ENCODE data around the gene SKA1.

Gene SKA1

GRCh38 chr18:50374753-50375391 is at the start of gene SKA1:
TSS of gene SKA1 (plus strand) at chr18:50375046. CDS start at chr18:50375831, 785 bp downstream.
- peak; percentile 81 to 85 for DNase-seq (ENCODE audit: low read depth in 1 of 2, low spot score in 1 of 2)

- DNase-seq (ENCODE audit: low read depth in 1 of 2, low spot score in 1 of 2) = no peak
These were observed 46.9 kb upstream of the SKA1 start for GRCh38 chr18:50327983-50328382.

GRCh38 chr18:50330176-50330575 is 44.7 kb upstream of the SKA1 start:
- DNase-seq (ENCODE audit: low read depth in 1 of 2, low spot score in 1 of 2) = no peak

- DNase-seq (ENCODE audit: low read depth in 1 of 2, low spot score in 1 of 2) = no peak
These were observed 43.2 kb upstream of the SKA1 start for GRCh38 chr18:50331691-50332090.

GRCh38 chr18:50334546-50335152 is 40.2 kb upstream of the SKA1 start:
- DNase-seq (ENCODE audit: low read depth in 1 of 2, low spot score in 1 of 2) = no peak

DNA sequence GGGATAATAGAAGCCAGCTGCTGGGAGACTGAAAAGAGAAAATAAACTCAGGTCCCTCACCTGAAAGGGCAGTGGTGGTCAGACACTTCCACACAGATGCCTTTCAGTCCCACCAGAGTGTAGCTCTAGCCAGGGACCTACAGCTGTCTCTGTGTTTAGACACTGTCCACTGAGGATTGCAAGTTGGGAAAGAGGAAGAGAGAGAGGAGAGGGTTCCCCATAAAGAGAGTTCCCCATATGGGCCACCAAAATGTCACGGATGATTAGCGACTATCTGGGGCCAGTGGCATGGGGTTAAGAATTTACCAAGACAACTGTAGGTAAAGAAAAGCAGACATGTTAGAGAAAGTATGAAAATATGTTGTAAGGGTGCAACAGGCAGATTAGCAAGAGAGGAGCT is 36.7 kb upstream of the SKA1 start:
- no peak for DNase-seq (ENCODE audit: low read depth in 1 of 2, low spot score in 1 of 2)

- no peak for DNase-seq (ENCODE audit: low read depth in 1 of 2, low spot score in 1 of 2)
These were observed 36.1 kb upstream of the SKA1 start for GRCh38 chr18:50338715-50339114.

- DNase-seq (ENCODE audit: low read depth in 1 of 2, low spot score in 1 of 2) = no peak
These were observed 34.8 kb upstream of the SKA1 start for GRCh38 chr18:50340078-50340477.

DNA sequence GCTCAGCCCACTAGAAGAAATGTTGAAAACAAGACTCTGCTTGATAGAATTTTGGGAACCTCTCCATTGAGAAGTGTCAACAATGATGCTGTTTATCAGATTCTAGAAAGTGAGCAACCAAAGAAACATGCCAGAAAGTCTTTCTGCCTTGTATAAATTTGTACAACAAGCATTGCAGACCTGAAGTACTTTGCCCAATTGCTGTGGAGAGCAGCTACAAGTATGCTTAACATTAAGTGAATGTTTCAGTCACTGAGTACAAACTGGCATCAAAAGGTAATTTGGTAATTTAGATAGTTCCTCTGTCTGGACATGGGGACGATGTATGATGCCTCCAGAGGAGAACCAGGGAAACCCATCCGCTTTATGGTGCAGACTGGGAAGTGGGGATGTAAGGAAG is 33.4 kb upstream of the SKA1 start:
- DNase-seq (ENCODE audit: low read depth in 1 of 2, low spot score in 1 of 2) = no peak

DNA sequence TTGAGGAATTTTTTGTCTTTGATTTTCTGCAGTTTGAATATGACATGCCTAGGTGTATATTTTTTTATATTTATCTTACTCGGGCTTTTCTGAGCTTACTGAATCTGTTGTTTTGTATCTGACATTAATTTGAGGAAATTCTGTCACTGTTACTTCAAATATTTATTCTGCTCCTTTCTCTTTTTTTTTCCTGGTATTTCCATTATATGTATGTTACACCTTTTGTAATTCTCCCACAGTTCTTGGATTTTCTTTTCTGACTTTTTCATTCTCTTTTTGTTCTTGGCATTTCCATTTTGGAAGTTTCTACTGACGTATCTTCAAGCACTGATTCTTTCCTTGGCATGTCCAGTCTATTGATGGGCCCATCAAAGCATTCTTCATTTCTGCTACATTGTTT is 24.1 kb upstream of the SKA1 start:
- no peak for DNase-seq (ENCODE audit: low read depth in 1 of 2, low spot score in 1 of 2)

DNA sequence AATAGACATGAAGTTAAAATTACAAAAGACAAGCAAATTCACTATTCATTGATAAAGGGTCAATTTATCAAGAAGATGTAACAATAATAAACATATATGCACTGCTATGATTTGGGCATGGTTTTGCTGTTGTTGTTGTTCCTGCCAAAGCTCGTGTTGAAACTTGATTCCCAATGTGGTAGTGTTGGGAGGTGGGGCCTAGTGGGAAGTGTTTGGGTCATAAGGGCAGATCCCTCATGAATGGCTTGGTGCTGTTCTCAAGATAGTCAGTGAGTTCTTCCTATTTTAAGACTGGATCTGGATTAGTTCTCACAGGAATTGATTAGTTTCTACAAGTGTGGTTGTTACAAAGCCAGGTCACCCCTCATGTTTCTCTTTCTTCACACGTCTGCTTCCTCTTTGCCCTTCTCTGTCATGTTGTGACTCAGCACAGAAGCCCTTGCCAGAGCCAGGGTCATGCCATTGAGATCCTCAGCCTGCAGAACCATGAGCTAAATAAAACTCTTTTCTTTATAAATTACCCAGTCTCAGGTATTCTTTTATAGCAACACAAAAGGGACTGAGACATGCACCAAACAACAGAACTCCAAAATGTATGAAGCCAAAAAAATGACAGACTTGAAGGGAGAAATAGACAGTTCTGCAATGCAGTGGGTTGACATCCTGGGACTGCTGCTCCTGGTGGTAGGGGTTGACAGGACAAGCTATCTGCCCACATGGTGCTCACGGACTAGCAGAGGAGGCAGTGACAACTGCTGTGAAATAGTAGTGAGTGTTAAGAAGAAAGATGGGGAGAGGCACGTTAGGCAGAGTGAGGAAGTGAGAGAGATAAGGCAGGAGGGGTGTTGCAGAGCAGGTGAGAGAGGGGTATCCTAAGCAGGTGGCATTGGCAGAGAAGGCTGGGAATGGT is 18.6 kb upstream of the SKA1 start:
- DNase-seq (ENCODE audit: low read depth in 1 of 2, low spot score in 1 of 2) = no peak

- DNase-seq (ENCODE audit: low read depth in 1 of 2, low spot score in 1 of 2) = no peak
These were observed 16.0 kb upstream of the SKA1 start for GRCh38 chr18:50358844-50359243.

- DNase-seq (ENCODE audit: low read depth in 1 of 2, low spot score in 1 of 2) = no peak
These were observed 15.0 kb upstream of the SKA1 start for GRCh38 chr18:50359806-50360205.

- no peak for DNase-seq (ENCODE audit: low read depth in 1 of 2, low spot score in 1 of 2)
These were observed 14.2 kb upstream of the SKA1 start for GRCh38 chr18:50360611-50361010.

DNA sequence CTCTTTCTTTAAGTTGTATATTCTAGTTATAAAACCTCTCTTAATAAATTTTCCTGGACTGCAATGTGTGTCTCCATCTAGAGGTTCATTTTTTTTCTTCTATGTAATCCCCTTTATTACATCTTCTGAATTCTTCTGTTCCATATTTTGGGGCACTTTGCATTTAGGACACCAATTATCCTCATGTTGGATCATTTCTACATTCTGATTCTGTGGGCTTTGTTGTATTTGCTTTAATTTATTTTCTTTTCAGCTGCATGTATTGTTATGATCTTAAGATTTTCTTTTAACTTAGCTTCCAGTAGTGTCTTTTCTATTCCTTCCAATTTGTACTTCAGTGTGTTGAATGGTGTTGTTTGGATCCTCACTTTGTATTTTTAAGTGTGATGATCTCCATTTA is 5.2 kb upstream of the SKA1 start:
- DNase-seq (ENCODE audit: low read depth in 1 of 2, low spot score in 1 of 2) = no peak

- DNase-seq (ENCODE audit: low read depth in 1 of 2, low spot score in 1 of 2) = no peak
These were observed 2.1 kb upstream of the SKA1 start for GRCh38 chr18:50372743-50373142.

DNA sequence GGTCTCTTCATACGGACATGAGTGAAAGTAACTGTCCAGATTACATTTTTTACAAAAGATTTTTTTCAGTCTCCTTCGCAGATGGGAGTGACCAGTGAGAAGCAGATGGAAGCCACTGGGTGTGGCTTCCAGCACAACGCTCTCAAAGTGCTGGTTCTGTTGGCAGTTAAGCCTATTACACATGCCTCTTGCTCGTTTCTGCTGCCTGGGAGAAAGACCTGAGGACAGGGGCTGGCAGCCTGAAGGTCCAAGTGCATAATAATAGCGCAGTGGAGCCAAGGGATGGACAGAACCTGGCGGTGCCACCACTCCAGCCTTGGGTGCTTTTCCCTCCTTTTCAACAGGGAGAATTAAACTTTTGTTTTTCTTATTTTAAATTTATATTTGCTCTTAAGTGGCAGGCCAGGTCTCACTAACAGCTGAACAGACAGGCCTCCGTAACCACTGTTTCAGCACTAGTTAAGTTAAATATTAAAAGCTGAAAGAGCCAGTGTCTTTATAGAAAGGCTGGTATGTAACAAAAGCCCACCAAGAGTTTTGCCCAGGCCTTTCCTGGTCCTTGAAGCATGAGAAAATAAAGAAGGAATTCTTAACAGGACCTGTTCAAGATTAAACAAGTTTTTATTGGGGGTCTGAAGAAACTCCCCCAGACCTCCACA is 1.2 kb upstream of the SKA1 start:
- DNase-seq (ENCODE audit: low read depth in 1 of 2, low spot score in 1 of 2) = no peak

DNA sequence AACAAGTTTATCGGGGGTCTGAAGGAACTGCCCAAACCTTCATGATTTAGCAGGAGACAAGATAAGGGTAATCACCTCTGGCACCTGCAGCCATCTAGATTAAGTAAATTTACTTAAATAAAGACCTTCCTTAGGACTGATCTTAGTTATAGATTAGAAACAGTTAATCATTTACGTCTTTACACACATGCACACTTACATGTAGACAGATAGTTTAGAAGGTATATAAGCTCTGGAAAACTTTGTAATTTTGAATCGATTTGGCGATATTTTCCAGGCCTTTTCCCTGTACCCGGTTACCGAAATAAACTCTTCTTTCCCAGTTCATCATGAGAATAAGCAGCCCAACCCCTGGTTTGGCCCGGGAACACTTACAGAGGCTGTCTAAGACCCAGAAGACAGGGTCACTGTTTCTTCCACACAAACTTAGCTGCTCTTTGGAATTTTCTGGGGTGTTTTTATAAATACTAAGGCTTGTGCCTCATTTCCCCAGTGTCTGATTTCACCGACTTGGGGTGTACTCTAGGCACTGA is 560 bp upstream of the SKA1 start:
- no peak for DNase-seq (ENCODE audit: low read depth in 1 of 2, low spot score in 1 of 2)

DNA sequence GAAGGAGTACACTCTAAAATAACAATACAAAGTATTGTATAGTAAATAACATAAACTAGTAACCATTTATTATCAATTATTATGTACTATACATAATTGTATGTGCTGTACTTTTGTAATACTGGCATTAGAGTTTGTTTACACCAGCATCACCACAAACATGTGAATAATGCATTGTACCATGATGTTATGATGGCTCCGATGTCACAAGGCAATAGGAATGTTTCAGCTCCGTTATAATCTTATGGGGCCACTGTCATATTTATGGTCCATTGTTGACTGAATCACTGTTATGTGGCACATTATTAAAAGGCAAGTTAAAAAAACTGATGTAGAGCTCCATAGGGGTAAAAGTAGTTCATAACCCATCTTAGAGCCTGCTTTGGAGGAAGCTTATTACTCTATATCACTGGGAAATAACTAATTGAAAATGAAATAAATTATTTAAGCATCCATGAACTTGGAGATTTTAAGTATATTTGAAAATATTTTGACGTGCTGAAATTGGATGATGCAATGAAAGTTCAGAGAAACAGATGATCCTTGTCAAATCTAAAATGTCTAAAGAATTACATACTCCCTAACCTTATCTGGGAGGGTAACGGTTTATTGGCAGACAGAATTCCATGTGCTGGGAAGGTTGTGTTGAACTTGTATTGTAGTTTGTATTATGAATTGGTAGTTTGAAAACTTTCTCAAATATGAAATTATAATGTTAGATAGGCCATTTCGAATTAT is 2.4 kb downstream of the SKA1 start:
- DNase-seq (ENCODE audit: low read depth in 1 of 2, low spot score in 1 of 2) = no peak

DNA sequence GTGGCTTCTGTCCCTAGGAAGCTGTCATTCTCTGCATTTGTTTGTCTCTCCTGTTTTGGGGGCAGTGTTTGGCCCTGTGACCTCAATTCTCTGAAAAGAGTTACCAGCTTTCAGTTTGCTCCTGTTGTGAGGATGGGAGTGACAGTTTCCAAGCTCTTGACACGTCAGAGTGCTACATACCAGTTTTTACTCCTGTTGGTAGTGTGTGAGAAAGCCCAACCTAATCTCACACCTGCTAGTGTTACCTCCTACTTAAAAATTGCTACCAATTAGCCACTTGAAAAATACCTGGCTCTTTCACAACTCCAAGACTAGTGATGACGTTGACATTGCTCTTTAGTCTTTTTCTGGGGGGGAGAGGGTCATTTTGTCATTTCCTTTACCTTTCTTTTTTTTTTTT is 14.1 kb downstream of the SKA1 start:
- DNase-seq (ENCODE audit: low read depth in 1 of 2, low spot score in 1 of 2) = no peak

DNA sequence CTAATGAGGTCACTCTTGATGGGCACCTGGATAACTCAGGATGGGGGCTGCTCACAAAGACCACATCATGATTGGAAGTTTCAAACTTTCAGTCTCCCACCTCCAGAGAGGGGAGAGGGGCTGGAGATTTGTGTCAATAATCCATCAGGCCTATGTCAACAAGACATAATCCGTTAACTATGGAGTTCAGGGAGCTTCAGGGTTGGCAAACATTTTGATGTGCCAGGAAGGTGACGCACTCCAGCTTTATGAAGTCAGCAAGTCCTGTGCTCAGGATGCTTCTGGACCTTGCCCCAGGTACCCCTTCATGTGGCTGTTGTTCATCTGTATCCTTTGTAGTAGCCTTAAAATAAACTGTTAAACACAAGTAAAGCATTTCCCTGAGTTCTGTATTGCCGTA is 19.0 kb downstream of the SKA1 start:
- DNase-seq (ENCODE audit: low read depth in 1 of 2, low spot score in 1 of 2) = no peak
